ENCODE data around the gene ATP5MC2. TPM values are rescaled to one million over a fixed set of nuclear protein-coding genes. Genes with fewer than 3 reads are reported as not detected.

ATP5MC2 gene
- total and polyA plus RNA-seq, 2 of the 4 experiments (the other 2 are of a cell fraction): 309 to 361 TPM

GRCh38 chr12:53717319-53717718, 41.4 kb upstream of the ATP5MC2 start:
- no peak overlapping the region for H4K5ac ChIP-seq (ENCODE audit: low read depth, low read length)
- H3K4me1 ChIP-seq (ENCODE audit: control insufficient read depth, insufficient read depth, low read length): peaks cover 2% of the 10 kb centered on the region; the same call in 1 of the 2 replicates
- H3K56ac ChIP-seq (ENCODE audit: extremely low read depth, insufficient read depth, low read length): no peak overlapping the region
- H4K20me1 ChIP-seq (ENCODE audit: insufficient read depth, low read length): peaks cover 3% of the 10 kb centered on the region; the same call in 1 of the 2 replicates
- no peak overlapping the region for H3K9ac ChIP-seq (ENCODE audit: low read depth, low read length)
- no peak overlapping the region for H4K91ac ChIP-seq (ENCODE audit: insufficient read depth, low read depth, low read length)
- H3K18ac ChIP-seq (ENCODE audit: low read depth, low read length): no peak overlapping the region
- no peaks in the 10 kb centered on the region for H3K27me3 ChIP-seq (ENCODE audit: control insufficient read depth, insufficient read depth, low read length)
- no TSS peak for BruUV-seq (replicated peaks)
- ChIA-PET CTCF (interaction anchor here (1.1 kb wide), 1 partner anchor 29 kb away, joined by 3 read pairs; no protein-coding TSS in a partner anchor), POLR2A (ENCODE audit: unreplicated experiment) (no interaction called here)
- H3K4me2 ChIP-seq (ENCODE audit: low read depth, low read length): no peak overlapping the region
- no peak overlapping the region for H2AK5ac ChIP-seq (ENCODE audit: low read depth, low read length)
- 100% methylated on average over 4 of the region's 5 CpGs; no CpG with 5 or more reads in 1 of the 2 experiments for WGBS, 2 experiments (ENCODE audit: extremely low coverage in 2 of 2, insufficient read length in 1 of 2)
- H3K79me1 ChIP-seq (ENCODE audit: low read depth in 1 of 2, low read length in 2 of 2): no peaks in the 10 kb centered on the region
- intact Hi-C loops (cut with micrococcal nuclease): no loop called here
- dilution Hi-C loops (cut with HindIII; ENCODE audit: low sequenced_read_pairs, unreplicated experiment): no loop called here
- no peak overlapping the region for H2BK5ac ChIP-seq (ENCODE audit: low read depth, low read length, poor library complexity, severe bottlenecking)
- in situ Hi-C loops (cut with MboI; ENCODE audit: low sequenced_read_pairs): no loop called here
- ATAC-seq (ENCODE audit: low read depth): no peak
- no peak overlapping the region for H3K23ac ChIP-seq (ENCODE audit: low read depth, low read length)
- no peak overlapping the region for H2BK15ac ChIP-seq (ENCODE audit: low read depth, low read length)
- no peak overlapping the region for H3K4me3 ChIP-seq (ENCODE audit: insufficient read depth, low read depth, low read length)
- H3K9me3 ChIP-seq (ENCODE audit: control insufficient read depth, insufficient read depth, low read length): no peaks in the 10 kb centered on the region
- DNase-seq: no peak
- no peak overlapping the region for H3K4ac ChIP-seq (ENCODE audit: low read depth, low read length)
- H2BK20ac ChIP-seq (ENCODE audit: low read depth, low read length): no peak overlapping the region
- no peak for TF ChIP-seq BHLHE40 (IDR thresholded peaks at IDR 0.05; ENCODE audit: low read depth, low read length)
- H3K14ac ChIP-seq (replicated peaks; ENCODE audit: low read depth, low read length): no peak overlapping the region
- H3K27ac ChIP-seq (ENCODE audit: insufficient read depth, low read length): no peak overlapping the region
- H3K9me1 ChIP-seq (ENCODE audit: insufficient read depth, low read length): peaks cover 4% of the 10 kb centered on the region; the same call in 1 of the 2 replicates
- no peak overlapping the region for H2AFZ ChIP-seq (replicated peaks; ENCODE audit: low read length, poor library complexity)
- no peak overlapping the region for H4K8ac ChIP-seq (ENCODE audit: low read depth in 2 of 2, low read length in 2 of 2)
- H2BK120ac ChIP-seq (ENCODE audit: low read depth, low read length): no peak overlapping the region
- peaks cover 68% of the 10 kb centered on the region for H3K36me3 ChIP-seq (ENCODE audit: control insufficient read depth, insufficient read depth, low read length)
- no peak overlapping the region for H2AK9ac ChIP-seq (replicated peaks; ENCODE audit: low read depth, low read length, poor library complexity)
